Measurements from ENCODE around the gene GNG2.

- TF ChIP-seq POLR2AphosphoS5 (IDR thresholded peaks at IDR 0.05; ENCODE audit: low read depth, low read length) (no peak), REST (IDR thresholded peaks at IDR 0.05; ENCODE audit: insufficient read depth in 1 of 2, low read depth in 2 of 2, low read length in 1 of 2) (no peak)
Observed at GRCh38 chr14:51957950-51958349, 97.5 kb downstream of the GNG2 start.

Data from Panc1 (cell line).